HL-60 (cell line): ENCODE results near the gene VN1R4.

ENCODE experiments used
- POLR2AphosphoS5 ChIP-seq: IDR thresholded peaks from 2 replicates; pipeline ENCODE4 v1.6.1; 2012; ENCODE audit warnings: low read depth
- REST ChIP-seq: IDR thresholded peaks from 2 replicates; pipeline ENCODE4 v1.6.1; 2012; ENCODE audit warnings: low read depth; ENCODE audit not compliant: insufficient replicate concordance
- TF ChIP-seq, protein P1 (sequence below): IDR thresholded peaks from one replicate; pipeline ENCODE4 v1.5.1; 2011; ENCODE audit warnings: low read length, control low read depth, inconsistent platforms; ENCODE audit not compliant: insufficient read depth

GRCh38 chr19:53294786-53295441 is 27.4 kb upstream of the VN1R4 start:
- TF ChIP-seq, protein P1, sequence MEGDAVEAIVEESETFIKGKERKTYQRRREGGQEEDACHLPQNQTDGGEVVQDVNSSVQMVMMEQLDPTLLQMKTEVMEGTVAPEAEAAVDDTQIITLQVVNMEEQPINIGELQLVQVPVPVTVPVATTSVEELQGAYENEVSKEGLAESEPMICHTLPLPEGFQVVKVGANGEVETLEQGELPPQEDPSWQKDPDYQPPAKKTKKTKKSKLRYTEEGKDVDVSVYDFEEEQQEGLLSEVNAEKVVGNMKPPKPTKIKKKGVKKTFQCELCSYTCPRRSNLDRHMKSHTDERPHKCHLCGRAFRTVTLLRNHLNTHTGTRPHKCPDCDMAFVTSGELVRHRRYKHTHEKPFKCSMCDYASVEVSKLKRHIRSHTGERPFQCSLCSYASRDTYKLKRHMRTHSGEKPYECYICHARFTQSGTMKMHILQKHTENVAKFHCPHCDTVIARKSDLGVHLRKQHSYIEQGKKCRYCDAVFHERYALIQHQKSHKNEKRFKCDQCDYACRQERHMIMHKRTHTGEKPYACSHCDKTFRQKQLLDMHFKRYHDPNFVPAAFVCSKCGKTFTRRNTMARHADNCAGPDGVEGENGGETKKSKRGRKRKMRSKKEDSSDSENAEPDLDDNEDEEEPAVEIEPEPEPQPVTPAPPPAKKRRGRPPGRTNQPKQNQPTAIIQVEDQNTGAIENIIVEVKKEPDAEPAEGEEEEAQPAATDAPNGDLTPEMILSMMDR = no peak
- TF ChIP-seq REST = no peak
- TF ChIP-seq POLR2AphosphoS5 = no peak
